Neural progenitor cell (in vitro differentiated cells): ENCODE results near the gene ADM2. TPM values are rescaled to one million over a fixed set of nuclear protein-coding genes. Genes with fewer than 3 reads are reported as not detected.
A peak's percentile ranks its signal among the peaks of the same experiment; 100 is the strongest.

Experiments used
- DNase-seq: peaks from one replicate; pipeline ENCODE4 v3.0.0-alpha.2; 2016; ENCODE audit warnings: low spot score
- H2AFZ ChIP-seq: fragments of 200-600 bp; sonication (generic); replicated peaks from 2 replicates; pipeline ENCODE4 v1.6.1; 2016; ENCODE audit warnings: antibody characterized with exemption
- H3F3A ChIP-seq: fragments of 200-600 bp; sonication (generic); 2 replicates; pipeline ENCODE4 v1.6.1; 2016; ENCODE audit warnings: antibody characterized with exemption, low read depth
- H3K27ac ChIP-seq: fragments of 200-600 bp; sonication (generic); 2 replicates; pipeline ENCODE4 v1.5.1; 2016; ENCODE audit warnings: mild to moderate bottlenecking
- H3K27me3 ChIP-seq: fragments of 200-600 bp; sonication (generic); 2 replicates; pipeline ENCODE4 v1.6.1; 2016; ENCODE audit warnings: mild to moderate bottlenecking, moderate library complexity
- H3K36me3 ChIP-seq: fragments of 200-600 bp; sonication (generic); 2 replicates; pipeline ENCODE4 v1.5.1; 2016
- H3K4me1 ChIP-seq: fragments of 200-600 bp; sonication (generic); 2 replicates; pipeline ENCODE4 v1.6.1; 2016; ENCODE audit warnings: mixed run types
- H3K4me2 ChIP-seq: fragments of 200-600 bp; sonication (generic); 2 replicates; pipeline ENCODE4 v1.6.1; 2016
- H3K4me3 ChIP-seq: fragments of 200-600 bp; sonication (generic); 2 replicates; pipeline ENCODE4 v1.5.1; 2016
- H3K79me2 ChIP-seq: fragments of 200-600 bp; sonication (generic); 2 replicates; pipeline ENCODE4 v1.6.1; 2016; ENCODE audit warnings: low read depth
- H3K9ac ChIP-seq: fragments of 200-600 bp; sonication (generic); 2 replicates; pipeline ENCODE4 v1.6.1; 2016
- H3K9me3 ChIP-seq: fragments of 200-600 bp; sonication (generic); 2 replicates; pipeline ENCODE4 v1.5.1; 2016; ENCODE audit warnings: low read depth
- H4K20me1 ChIP-seq: fragments of 200-600 bp; sonication (generic); 2 replicates; pipeline ENCODE4 v1.6.1; 2016; ENCODE audit warnings: low read depth
- H3K27ac Mint-ChIP-seq: 3 replicates; pipeline ENCODE4 v1.8.0; 2021; ENCODE audit warnings: mixed read lengths
- H3K27me3 Mint-ChIP-seq: 2 replicates; pipeline ENCODE4 v1.8.0; 2022; ENCODE audit warnings: low read depth, mild to moderate bottlenecking, inconsistent platforms, moderate library complexity, mixed read lengths; ENCODE audit not compliant: insufficient read depth
- H3K36me3 Mint-ChIP-seq: 3 replicates; pipeline ENCODE4 v1.8.0; 2021; ENCODE audit warnings: mixed read lengths
- H3K4me1 Mint-ChIP-seq: 3 replicates; pipeline ENCODE4 v1.8.0; 2021; ENCODE audit warnings: mixed read lengths
- H3K4me3 Mint-ChIP-seq: 3 replicates; pipeline ENCODE4 v1.8.0; 2021; ENCODE audit warnings: mild to moderate bottlenecking, moderate library complexity, mixed read lengths
- H3K9me3 Mint-ChIP-seq: 3 replicates; pipeline ENCODE4 v1.8.0; 2020; ENCODE audit warnings: mixed read lengths
- EZH2 ChIP-seq: fragments of 200-600 bp; sonication (generic); IDR thresholded peaks from 2 replicates; pipeline ENCODE4 v1.6.1; 2017; ENCODE audit warnings: antibody characterized with exemption, mild to moderate bottlenecking, moderate library complexity
- EZH2phosphoT487 ChIP-seq: fragments of 200-600 bp; sonication (generic); IDR thresholded peaks from 2 replicates; pipeline ENCODE4 v1.6.1; 2017; ENCODE audit warnings: antibody characterized with exemption
- total RNA-seq: library from RNA; depleted of rRNA; stranded (reverse); fragments of >200 nt; gene quantifications from 2 replicates; pipeline ENCODE4 v1.2.3, GENCODE V29; 2015; ENCODE audit warnings: low replicate concordance
- TF ChIP-seq, protein P1 (sequence below): fragments of 200-600 bp; sonication (generic); IDR thresholded peaks from 2 replicates; pipeline ENCODE4 v1.5.1; 2017; ENCODE audit warnings: antibody characterized with exemption, mild to moderate bottlenecking

ADM2 gene
- total RNA-seq, 1 donor from 2014 or later: 0.13 TPM

DNA sequence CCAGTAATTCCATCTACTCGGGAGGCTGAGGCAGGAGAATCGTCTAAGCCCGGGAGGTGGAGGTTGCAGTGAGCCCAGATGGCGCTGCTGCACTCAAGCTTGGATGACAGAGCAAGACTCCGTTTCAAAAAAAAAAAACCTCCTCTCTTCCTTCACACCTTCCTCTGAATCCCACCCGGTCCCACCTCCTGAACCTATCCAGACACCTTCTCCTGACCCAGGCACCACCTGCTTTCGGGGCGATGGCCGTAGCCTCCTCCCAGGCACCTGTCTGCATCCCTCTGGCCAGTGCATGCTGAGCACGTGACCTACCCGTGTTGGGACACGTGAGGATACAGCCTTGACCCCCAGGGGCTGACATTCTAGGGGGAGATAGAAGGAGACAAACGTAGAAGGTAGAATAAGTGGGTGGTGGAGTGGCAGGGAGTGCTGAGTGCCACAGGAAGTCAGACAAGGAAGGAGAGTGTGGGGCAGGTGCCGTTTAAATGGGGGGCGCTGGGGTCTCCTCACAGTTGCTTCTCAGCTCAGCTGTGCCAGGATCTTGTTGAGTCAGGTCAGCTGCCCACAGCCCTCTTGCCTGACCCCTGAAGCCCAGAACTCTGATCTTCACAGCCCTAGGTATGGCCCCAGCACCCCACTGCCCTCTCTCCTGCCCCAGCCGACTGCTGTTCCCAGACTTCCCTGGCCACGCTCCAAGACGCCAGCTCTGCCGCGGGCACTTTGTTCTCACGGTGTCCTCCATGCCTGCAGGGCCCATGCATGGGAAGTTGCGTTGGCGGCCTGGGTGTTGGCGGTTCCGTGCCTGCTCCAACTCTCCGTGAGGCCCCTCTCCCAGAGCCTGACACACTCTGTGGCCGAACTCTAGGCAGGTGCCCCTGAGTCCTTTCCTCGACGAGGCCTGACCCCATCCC lies 4.1 kb downstream of the ADM2 start:
- Histone ChIP-seq H3K4me3 (no peak overlapping the region), H3K9me3 (no peaks in the 10 kb centered on the region), H2AFZ (no peak overlapping the region), H3K79me2 (no peaks in the 10 kb centered on the region), H4K20me1 (no peaks in the 10 kb centered on the region), H3K27me3 (peaks cover 17% of the 10 kb centered on the region), H3K36me3 (no peaks in the 10 kb centered on the region), H3K4me1 (no peaks in the 10 kb centered on the region), H3K4me2 (no peak overlapping the region), H3K27ac (no peak overlapping the region), H3F3A (peaks cover 3% of the 10 kb centered on the region), H3K9ac (no peak overlapping the region)
- Mint-ChIP-seq H3K36me3 (no peaks in the 10 kb centered on the region), H3K27me3 (peaks cover 12% of the 10 kb centered on the region), H3K4me1 (no peaks in the 10 kb centered on the region), H3K9me3 (no peaks in the 10 kb centered on the region), H3K4me3 (no peak overlapping the region), H3K27ac (no peak overlapping the region)
- TF ChIP-seq EZH2phosphoT487 (no peak), EZH2 (no peak)
- TF ChIP-seq, protein P1, sequence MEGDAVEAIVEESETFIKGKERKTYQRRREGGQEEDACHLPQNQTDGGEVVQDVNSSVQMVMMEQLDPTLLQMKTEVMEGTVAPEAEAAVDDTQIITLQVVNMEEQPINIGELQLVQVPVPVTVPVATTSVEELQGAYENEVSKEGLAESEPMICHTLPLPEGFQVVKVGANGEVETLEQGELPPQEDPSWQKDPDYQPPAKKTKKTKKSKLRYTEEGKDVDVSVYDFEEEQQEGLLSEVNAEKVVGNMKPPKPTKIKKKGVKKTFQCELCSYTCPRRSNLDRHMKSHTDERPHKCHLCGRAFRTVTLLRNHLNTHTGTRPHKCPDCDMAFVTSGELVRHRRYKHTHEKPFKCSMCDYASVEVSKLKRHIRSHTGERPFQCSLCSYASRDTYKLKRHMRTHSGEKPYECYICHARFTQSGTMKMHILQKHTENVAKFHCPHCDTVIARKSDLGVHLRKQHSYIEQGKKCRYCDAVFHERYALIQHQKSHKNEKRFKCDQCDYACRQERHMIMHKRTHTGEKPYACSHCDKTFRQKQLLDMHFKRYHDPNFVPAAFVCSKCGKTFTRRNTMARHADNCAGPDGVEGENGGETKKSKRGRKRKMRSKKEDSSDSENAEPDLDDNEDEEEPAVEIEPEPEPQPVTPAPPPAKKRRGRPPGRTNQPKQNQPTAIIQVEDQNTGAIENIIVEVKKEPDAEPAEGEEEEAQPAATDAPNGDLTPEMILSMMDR: no peak
- no peak for DNase-seq

DNA sequence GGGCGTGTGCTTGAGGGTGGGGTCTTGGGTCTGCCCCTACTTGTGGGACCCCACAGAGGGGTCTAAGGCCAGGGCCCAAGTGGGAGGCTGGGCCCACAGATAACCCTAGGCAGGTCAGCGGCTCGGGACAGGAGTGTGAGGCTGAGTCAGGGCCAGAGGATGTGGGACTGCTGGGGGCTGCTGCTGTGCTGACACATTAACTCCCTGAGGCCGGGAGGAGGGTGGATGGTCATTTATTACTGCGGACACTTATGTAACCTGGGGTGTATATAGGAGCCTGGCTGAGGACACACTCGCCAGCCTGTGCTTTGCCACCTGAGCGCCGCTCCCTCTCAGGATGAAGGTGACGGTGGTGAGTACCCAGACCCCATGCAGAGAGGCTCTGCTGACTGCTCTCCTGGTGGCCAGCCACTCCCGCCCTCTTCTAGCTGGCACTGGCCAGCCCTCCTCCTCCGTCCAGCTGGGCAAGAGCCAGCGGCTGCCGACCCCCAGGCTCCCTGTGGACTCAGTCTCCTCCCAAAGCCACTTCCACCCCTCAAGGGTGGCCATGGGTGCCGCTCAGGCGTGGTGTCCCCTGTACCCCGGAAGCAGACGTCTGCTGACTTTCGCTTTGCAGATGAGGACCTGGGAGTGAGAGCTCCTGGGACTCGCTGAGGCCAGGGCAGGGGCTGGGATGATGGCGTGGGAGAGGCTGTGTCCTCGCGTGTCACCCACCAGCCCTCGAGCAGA lies 5.4 kb downstream of the ADM2 start, which contains the start of gene MIOX:
Gene MIOX, plus strand, starts transcription at position 299 of the 729 bp plus-strand sequence. Its CDS starts 39 bp downstream, at position 338.
- H3K27me3 ChIP-seq: peaks cover 5% of the 10 kb centered on the region
- no peak for TF ChIP-seq EZH2phosphoT487
- no peak for TF ChIP-seq EZH2
- TF ChIP-seq, protein P1: no peak
- Mint-ChIP-seq H3K4me3 (no peak within 1 kb of the TSS), H3K4me1 (peaks cover 2% of the 10 kb centered on the region), H3K27ac (peak within 1 kb of the TSS; percentile 47), H3K9me3 (no peaks in the 10 kb centered on the region), H3K36me3 (no peaks in the 10 kb centered on the region), H3K27me3 (peaks cover 7% of the 10 kb centered on the region)
- no peak within 1 kb of the TSS for H3K9ac ChIP-seq
- H3K4me2 ChIP-seq: no peak within 1 kb of the TSS
- no peaks in the 10 kb centered on the region for H3F3A ChIP-seq
- no peaks in the 10 kb centered on the region for H3K79me2 ChIP-seq
- no peaks in the 10 kb centered on the region for H3K36me3 ChIP-seq
- DNase-seq: no peak
- H3K27ac ChIP-seq: no peak within 1 kb of the TSS
- H4K20me1 ChIP-seq: no peaks in the 10 kb centered on the region
- H3K4me1 ChIP-seq: no peaks in the 10 kb centered on the region
- H3K9me3 ChIP-seq: no peaks in the 10 kb centered on the region
- no peak within 1 kb of the TSS for H3K4me3 ChIP-seq
- no peak within 1 kb of the TSS for H2AFZ ChIP-seq

DNA sequence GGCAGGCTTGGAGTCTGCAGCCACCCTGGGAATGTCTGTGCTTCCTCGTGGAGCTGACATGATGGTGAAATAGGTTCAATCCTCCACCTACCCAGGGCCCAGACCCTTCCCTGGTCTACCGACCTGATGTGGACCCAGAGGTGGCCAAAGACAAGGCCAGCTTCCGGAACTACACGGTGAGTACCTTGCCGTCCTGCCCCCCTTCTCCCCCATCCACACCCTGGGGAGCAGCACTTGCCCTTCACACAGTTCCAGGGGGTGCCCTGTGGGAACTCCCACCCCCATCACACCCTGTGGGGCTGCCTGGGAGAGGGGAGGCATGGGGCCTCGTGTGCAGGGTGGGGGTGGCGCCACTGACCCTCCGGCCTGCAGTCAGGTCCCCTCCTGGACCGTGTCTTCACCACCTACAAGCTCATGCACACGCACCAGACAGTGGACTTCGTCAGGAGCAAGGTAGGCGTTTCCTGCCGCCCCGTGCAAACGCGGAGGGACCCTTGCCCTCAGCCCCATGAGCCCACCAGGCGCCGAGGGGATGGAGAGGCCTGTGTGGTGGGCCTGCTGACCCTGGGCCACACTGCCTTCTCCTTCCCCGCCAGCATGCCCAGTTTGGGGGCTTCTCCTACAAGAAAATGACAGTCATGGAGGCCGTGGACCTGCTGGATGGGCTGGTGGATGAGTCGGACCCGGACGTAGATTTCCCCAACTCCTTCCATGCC lies 6.1 kb downstream of the ADM2 start:
- no peak overlapping the region for H3K4me2 ChIP-seq
- no peak for DNase-seq
- H3K9me3 ChIP-seq: no peaks in the 10 kb centered on the region
- no peaks in the 10 kb centered on the region for H3F3A ChIP-seq
- H2AFZ ChIP-seq: no peak overlapping the region
- no peaks in the 10 kb centered on the region for H3K4me1 ChIP-seq
- no peak overlapping the region for H3K9ac ChIP-seq
- no peak overlapping the region for H3K27ac ChIP-seq
- Mint-ChIP-seq H3K27ac (no peak overlapping the region), H3K36me3 (no peaks in the 10 kb centered on the region), H3K4me3 (no peak overlapping the region), H3K27me3 (peaks cover 5% of the 10 kb centered on the region), H3K4me1 (peaks cover 2% of the 10 kb centered on the region), H3K9me3 (no peaks in the 10 kb centered on the region)
- H3K36me3 ChIP-seq: no peaks in the 10 kb centered on the region
- H3K4me3 ChIP-seq: no peak overlapping the region
- no peaks in the 10 kb centered on the region for H3K79me2 ChIP-seq
- TF ChIP-seq EZH2: no peak
- TF ChIP-seq EZH2phosphoT487: no peak
- TF ChIP-seq, protein P1: no peak
- H4K20me1 ChIP-seq: no peaks in the 10 kb centered on the region
- H3K27me3 ChIP-seq: no peaks in the 10 kb centered on the region
